ENCODE measurements around the gene ZSCAN10. TPM values are rescaled to one million over a fixed set of nuclear protein-coding genes. Genes with fewer than 3 reads are reported as not detected.
"Not testable (repeated sequence)": the region's sequence is repeated elsewhere in the genome, so short reads cannot be mapped to it uniquely, and the experiment has no call there.

ZSCAN10 gene
- total RNA-seq, 1 donor from 2014 or later, result not detected

- ATAC-seq, result no peak
- TF ChIP-seq CTCF (IDR thresholded peaks at IDR 0.05), result no peak
- H3K27ac ChIP-seq, result no peak overlapping the region
- intact Hi-C loops (cut with DNase I), result no loop called here
- no peak for DNase-seq
- no peaks in the 10 kb centered on the region for H3K36me3 ChIP-seq
- H3K9me3 ChIP-seq, result no peaks in the 10 kb centered on the region
- no peak overlapping the region for H3K4me3 ChIP-seq
- H3K27me3 ChIP-seq, result no peaks in the 10 kb centered on the region
- H3K4me1 ChIP-seq, result no peaks in the 10 kb centered on the region
Observed at GRCh38 chr16:3080024-3080423, 19.1 kb downstream of the ZSCAN10 start.

- DNase-seq, result no peak
- no peak for TF ChIP-seq CTCF (IDR thresholded peaks at IDR 0.05)
- H3K9me3 ChIP-seq, result no peaks in the 10 kb centered on the region
- H3K27ac ChIP-seq, result peak overlapping the region; percentile 51
- no peak overlapping the region for H3K4me3 ChIP-seq
- no peaks in the 10 kb centered on the region for H3K4me1 ChIP-seq
- H3K36me3 ChIP-seq, result no peaks in the 10 kb centered on the region
- no peak for ATAC-seq
- no peaks in the 10 kb centered on the region for H3K27me3 ChIP-seq
- intact Hi-C loops (cut with DNase I), result no loop called here
Observed at GRCh38 chr16:3076577-3076976, 22.5 kb downstream of the ZSCAN10 start.

GRCh38 chr16:3075946-3076345 is 23.1 kb downstream of the ZSCAN10 start:
- DNase-seq; H3K4me1 ChIP-seq; intact Hi-C loops (cut with DNase I); ATAC-seq; H3K27me3 ChIP-seq; H3K36me3 ChIP-seq; H3K4me3 ChIP-seq; H3K9me3 ChIP-seq: not testable (repeated sequence)
- peak overlapping the region; percentile 51 for H3K27ac ChIP-seq

- intact Hi-C loops (cut with DNase I), result no loop called here
- no peak for DNase-seq
- H3K36me3 ChIP-seq, result no peaks in the 10 kb centered on the region
- H3K27ac ChIP-seq, result peak overlapping the region; percentile 51
- no peaks in the 10 kb centered on the region for H3K4me1 ChIP-seq
- H3K4me3 ChIP-seq, result no peak overlapping the region
- no peaks in the 10 kb centered on the region for H3K27me3 ChIP-seq
- TF ChIP-seq CTCF (IDR thresholded peaks at IDR 0.05), result no peak
- H3K9me3 ChIP-seq, result no peaks in the 10 kb centered on the region
- ATAC-seq, result no peak
Observed at GRCh38 chr16:3075523-3075915, 23.6 kb downstream of the ZSCAN10 start.

- intact Hi-C loops (cut with DNase I), result no loop called here
- Histone ChIP-seq H3K36me3 (no peaks in the 10 kb centered on the region), H3K4me3 (no peak overlapping the region), H3K27ac (peak overlapping the region; percentile 51), H3K9me3 (no peaks in the 10 kb centered on the region), H3K4me1 (no peaks in the 10 kb centered on the region), H3K27me3 (no peaks in the 10 kb centered on the region)
- no peak for TF ChIP-seq CTCF (IDR thresholded peaks at IDR 0.05)
- ATAC-seq (peak; percentile 76), DNase-seq (no peak)
Observed at GRCh38 chr16:3074860-3075522, 24.1 kb downstream of the ZSCAN10 start.

GRCh38 chr16:3073448-3073847 is 25.6 kb downstream of the ZSCAN10 start:
- no peak overlapping the region for H3K27ac ChIP-seq
- H3K27me3 ChIP-seq, result no peaks in the 10 kb centered on the region
- no peaks in the 10 kb centered on the region for H3K36me3 ChIP-seq
- intact Hi-C loops (cut with DNase I), result no loop called here
- no peak overlapping the region for H3K4me3 ChIP-seq
- no peaks in the 10 kb centered on the region for H3K4me1 ChIP-seq
- ATAC-seq, result no peak
- no peak for TF ChIP-seq CTCF (IDR thresholded peaks at IDR 0.05)
- no peaks in the 10 kb centered on the region for H3K9me3 ChIP-seq
- no peak for DNase-seq

GRCh38 chr16:3072576-3073263 is 26.4 kb downstream of the ZSCAN10 start:
- H3K4me1 ChIP-seq; H3K36me3 ChIP-seq; intact Hi-C loops (cut with DNase I); H3K27ac ChIP-seq; H3K4me3 ChIP-seq; DNase-seq; H3K9me3 ChIP-seq; H3K27me3 ChIP-seq: not testable (repeated sequence)
- peak; percentile 8 for ATAC-seq

GRCh38 chr16:3072148-3072547 is 26.9 kb downstream of the ZSCAN10 start:
- intact Hi-C loops (cut with DNase I); H3K36me3 ChIP-seq; H3K4me1 ChIP-seq; H3K4me3 ChIP-seq; DNase-seq; H3K27me3 ChIP-seq; H3K27ac ChIP-seq; H3K9me3 ChIP-seq: not testable (repeated sequence)
- peak; percentile 3 for ATAC-seq

Data from upper lobe of right lung (tissue), 1 donor.